Ishikawa (cell line): ENCODE data around the gene GRID1.

Experiments
- CEBPB ChIP-seq: IDR thresholded peaks from 2 replicates; pipeline ENCODE4 v1.6.1; 2012
- CREB1 ChIP-seq: IDR thresholded peaks from 2 replicates; pipeline ENCODE4 v1.6.1; 2012; ENCODE audit warnings: low read depth
- EGR1 ChIP-seq: IDR thresholded peaks from 2 replicates; pipeline ENCODE4 v1.6.1; 2012
- EP300 ChIP-seq: IDR thresholded peaks from 2 replicates; pipeline ENCODE4 v1.6.1; 2012; ENCODE audit warnings: borderline replicate concordance
- FOXM1 ChIP-seq: IDR thresholded peaks from 2 replicates; pipeline ENCODE4 v1.6.1; 2012; ENCODE audit warnings: low read depth, borderline replicate concordance
- NFIC ChIP-seq: IDR thresholded peaks from 2 replicates; pipeline ENCODE4 v1.6.1; 2012
- RAD21 ChIP-seq: IDR thresholded peaks from 2 replicates; pipeline ENCODE4 v1.6.1; 2012; ENCODE audit warnings: low read depth
- TAF1 ChIP-seq: IDR thresholded peaks from 2 replicates; pipeline ENCODE4 v1.6.1; 2012; ENCODE audit warnings: low read depth, mild to moderate bottlenecking
- TCF12 ChIP-seq: IDR thresholded peaks from 2 replicates; pipeline ENCODE4 v1.6.1; 2012; ENCODE audit warnings: low read depth
- TEAD4 ChIP-seq: IDR thresholded peaks from 2 replicates; pipeline ENCODE4 v1.6.1; 2012
- YY1 ChIP-seq: IDR thresholded peaks from 2 replicates; pipeline ENCODE4 v1.6.1; 2012; ENCODE audit warnings: low read depth
- ZBTB7A ChIP-seq: IDR thresholded peaks from 2 replicates; pipeline ENCODE4 v1.6.1; 2012; ENCODE audit warnings: low read depth
- TF ChIP-seq, protein P1 (sequence below): IDR thresholded peaks from 2 replicates; pipeline ENCODE4 v1.6.1; 2012
- TF ChIP-seq, protein P2 (sequence below): IDR thresholded peaks from 2 replicates; pipeline ENCODE4 v1.6.1; 2012
- TF ChIP-seq, protein P3 (sequence below): IDR thresholded peaks from 2 replicates; pipeline ENCODE4 v1.6.1; 2012; ENCODE audit warnings: low read depth, mild to moderate bottlenecking

Gene GRID1

DNA sequence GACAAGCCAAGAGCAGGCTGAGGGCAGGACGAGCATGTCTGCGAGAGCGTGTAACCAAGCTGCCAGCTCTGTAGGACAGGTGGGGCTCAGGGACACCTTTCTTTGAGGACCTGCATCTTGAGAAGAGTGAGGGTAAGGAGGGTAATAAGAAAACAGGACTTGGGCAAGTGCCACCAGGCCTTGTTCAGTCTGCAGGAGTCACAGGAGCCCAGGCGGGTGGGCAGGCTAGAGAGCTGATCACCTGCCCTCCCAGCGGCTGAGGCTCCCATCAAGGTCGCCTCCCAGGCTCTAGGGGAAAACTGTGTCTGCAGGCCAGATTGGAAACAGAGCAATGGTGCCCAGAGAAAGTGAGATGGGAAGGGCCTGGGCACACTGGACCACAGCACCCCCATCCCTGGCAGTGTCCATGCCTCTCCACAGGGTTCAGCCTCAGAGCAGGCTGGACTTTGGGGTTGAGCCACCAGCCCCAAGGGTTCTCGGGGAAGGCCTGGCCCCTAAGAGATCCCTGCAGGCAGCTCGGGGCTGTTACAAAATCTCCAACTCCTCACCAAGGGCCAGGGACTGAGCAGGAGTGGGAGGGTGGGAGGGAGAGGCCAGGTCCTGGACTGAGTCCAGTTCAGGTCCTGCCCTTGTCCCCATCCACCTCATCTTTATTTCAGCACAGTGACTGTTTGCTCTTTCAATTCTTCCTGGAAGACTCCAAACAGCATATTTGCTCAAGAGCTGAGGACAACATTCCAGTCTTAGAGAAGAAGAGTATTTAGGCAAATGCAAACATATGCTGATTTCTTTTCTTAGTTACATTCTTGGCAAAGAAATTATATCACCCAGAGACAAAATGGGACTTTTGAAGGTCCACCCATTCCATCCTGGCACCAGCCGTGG lies 161.9 kb downstream of the GRID1 start:
- no peak for TF ChIP-seq CEBPB
- TF ChIP-seq, protein P1, sequence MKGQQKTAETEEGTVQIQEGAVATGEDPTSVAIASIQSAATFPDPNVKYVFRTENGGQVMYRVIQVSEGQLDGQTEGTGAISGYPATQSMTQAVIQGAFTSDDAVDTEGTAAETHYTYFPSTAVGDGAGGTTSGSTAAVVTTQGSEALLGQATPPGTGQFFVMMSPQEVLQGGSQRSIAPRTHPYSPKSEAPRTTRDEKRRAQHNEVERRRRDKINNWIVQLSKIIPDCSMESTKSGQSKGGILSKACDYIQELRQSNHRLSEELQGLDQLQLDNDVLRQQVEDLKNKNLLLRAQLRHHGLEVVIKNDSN: no peak
- no peak for TF ChIP-seq TEAD4
- no peak for TF ChIP-seq EGR1
- TF ChIP-seq, protein P2, sequence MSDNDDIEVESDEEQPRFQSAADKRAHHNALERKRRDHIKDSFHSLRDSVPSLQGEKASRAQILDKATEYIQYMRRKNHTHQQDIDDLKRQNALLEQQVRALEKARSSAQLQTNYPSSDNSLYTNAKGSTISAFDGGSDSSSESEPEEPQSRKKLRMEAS: no peak
- no peak for TF ChIP-seq TAF1
- no peak for TF ChIP-seq FOXM1
- TF ChIP-seq, protein P3, sequence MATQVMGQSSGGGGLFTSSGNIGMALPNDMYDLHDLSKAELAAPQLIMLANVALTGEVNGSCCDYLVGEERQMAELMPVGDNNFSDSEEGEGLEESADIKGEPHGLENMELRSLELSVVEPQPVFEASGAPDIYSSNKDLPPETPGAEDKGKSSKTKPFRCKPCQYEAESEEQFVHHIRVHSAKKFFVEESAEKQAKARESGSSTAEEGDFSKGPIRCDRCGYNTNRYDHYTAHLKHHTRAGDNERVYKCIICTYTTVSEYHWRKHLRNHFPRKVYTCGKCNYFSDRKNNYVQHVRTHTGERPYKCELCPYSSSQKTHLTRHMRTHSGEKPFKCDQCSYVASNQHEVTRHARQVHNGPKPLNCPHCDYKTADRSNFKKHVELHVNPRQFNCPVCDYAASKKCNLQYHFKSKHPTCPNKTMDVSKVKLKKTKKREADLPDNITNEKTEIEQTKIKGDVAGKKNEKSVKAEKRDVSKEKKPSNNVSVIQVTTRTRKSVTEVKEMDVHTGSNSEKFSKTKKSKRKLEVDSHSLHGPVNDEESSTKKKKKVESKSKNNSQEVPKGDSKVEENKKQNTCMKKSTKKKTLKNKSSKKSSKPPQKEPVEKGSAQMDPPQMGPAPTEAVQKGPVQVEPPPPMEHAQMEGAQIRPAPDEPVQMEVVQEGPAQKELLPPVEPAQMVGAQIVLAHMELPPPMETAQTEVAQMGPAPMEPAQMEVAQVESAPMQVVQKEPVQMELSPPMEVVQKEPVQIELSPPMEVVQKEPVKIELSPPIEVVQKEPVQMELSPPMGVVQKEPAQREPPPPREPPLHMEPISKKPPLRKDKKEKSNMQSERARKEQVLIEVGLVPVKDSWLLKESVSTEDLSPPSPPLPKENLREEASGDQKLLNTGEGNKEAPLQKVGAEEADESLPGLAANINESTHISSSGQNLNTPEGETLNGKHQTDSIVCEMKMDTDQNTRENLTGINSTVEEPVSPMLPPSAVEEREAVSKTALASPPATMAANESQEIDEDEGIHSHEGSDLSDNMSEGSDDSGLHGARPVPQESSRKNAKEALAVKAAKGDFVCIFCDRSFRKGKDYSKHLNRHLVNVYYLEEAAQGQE: no peak

DNA sequence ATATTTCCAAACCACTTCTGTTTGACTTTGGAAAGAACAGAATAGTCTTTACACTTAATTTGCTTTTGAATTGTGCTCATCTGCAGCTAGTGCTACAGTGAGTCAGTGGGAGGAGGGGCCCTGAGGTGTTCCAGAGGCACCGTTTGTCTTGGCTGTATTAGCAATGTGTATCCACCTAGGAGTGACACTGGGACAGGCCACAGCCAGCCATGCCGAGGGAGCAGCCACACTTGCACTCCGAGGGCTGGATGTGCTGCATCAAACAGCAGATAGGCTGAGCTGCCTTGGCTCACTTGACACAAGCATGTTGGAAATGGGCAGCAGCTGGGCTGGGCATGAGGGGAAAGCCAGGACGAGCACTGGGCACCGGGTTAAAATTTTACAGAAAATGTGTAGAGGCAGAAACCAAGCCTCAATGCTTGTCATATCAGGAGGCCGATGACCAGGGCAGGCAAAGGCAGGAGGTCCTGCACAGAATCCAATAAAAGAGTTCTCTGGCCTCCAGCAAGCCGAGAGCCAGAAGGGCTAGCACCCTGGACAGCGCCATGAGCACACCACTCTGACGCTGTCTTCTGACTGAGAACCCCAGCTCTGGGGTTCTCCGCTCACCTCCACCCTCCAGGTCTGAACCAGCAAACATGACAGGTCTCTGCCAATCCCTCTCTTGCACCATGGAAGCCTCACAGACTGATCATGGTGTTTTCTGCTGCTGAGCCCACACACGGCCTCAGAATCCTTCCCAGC lies 163.3 kb downstream of the GRID1 start:
- TF ChIP-seq RAD21: peak; percentile 3; the same call in 1 of the 2 replicates
- TF ChIP-seq, protein P3: peak; percentile 97
- TF ChIP-seq, protein P1: no peak

DNA sequence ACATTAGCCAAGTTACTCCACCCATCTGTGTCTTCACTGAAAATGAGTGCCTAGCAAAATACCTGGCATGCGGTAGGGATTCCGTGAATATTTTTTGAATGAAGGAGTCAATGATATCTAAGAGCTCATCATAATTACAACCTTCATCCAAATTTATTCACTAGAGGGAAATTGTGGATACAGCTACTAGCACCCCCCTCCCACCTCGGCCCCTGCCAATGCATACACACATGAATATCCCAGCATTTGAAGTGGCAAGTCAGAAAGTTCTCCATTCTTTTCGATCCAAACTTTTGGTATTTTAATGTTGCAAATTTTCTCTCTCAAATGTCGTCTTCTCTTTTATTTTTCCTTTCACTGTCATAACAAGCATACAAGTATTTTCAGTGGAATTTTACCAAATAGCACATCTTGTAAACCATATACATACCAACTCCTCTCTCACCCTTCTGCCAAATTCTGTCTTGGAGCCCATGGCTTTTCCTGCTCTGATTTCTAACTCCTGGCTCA lies 164.3 kb downstream of the GRID1 start:
- TF ChIP-seq YY1: no peak
- TF ChIP-seq TAF1: no peak
- TF ChIP-seq ZBTB7A: no peak
- TF ChIP-seq RAD21: no peak
- no peak for TF ChIP-seq TCF12
- TF ChIP-seq NFIC: no peak
- TF ChIP-seq TEAD4: no peak

DNA sequence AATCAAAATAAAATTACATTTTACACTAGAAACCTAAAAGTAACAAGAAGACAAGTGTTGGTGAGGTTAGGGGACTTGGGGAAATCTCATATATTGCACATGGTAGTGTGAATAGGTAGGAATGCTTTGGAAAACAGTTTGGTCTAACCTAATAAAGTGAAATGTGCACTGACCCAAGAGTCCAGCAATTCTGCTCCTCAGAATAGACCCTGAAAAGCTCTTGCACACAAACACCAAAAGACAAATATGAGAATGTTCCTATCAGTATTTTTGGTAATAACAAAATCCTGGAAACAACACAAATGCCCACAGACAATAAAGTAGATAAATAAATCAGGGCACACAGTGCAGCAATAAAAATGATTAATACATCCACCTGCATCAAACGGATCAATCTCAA lies 165.7 kb downstream of the GRID1 start:
- TF ChIP-seq EGR1 (no peak), TCF12 (no peak), TEAD4 (no peak), TAF1 (no peak), RAD21 (no peak), EP300 (no peak), CEBPB (no peak), FOXM1 (no peak), NFIC (no peak), ZBTB7A (no peak), YY1 (no peak), CREB1 (no peak)
- TF ChIP-seq, protein P1: no peak
- TF ChIP-seq, protein P2: no peak
- TF ChIP-seq, protein P3: no peak
